Tibial nerve (tissue), 4 donors: ENCODE measurements around the gene GPR153. TPM values are rescaled to one million over a fixed set of nuclear protein-coding genes. Genes with fewer than 3 reads are reported as not detected.
A peak's percentile ranks its signal among the peaks of the same experiment; 100 is the strongest.

Experiments
- DNase-seq, 2 donors: peaks; one replicate each; pipeline ENCODE4 v3.0.0-alpha.2; 2019; ENCODE audit warnings: low spot score in 2 of 2
- H3K27ac ChIP-seq, 4 donors: fragments of 200-600 bp; sonication (generic) in 3 of 4; one replicate each; pipeline ENCODE4 v1.5.1; 2017 to 2019; ENCODE audit warnings: mild to moderate bottlenecking in 1 of 4
- H3K27me3 ChIP-seq, 2 donors: fragments of 200-600 bp; sonication (generic) in 1 of 2; one replicate each; pipeline versions ENCODE4 v1.5.1 to v1.6.0; 2017 to 2019
- H3K36me3 ChIP-seq, 3 donors: fragments of 200-600 bp; sonication (generic); one replicate each; pipeline ENCODE4 v1.5.1; 2018 to 2019
- H3K4me1 ChIP-seq, 4 donors: fragments of 200-600 bp; sonication (generic) in 3 of 4; one replicate each; pipeline ENCODE4 v1.5.1; 2017 to 2019
- H3K4me3 ChIP-seq, 4 donors: fragments of 200-600 bp; sonication (generic) in 3 of 4; one replicate each; pipeline ENCODE4 v1.5.1; 2017 to 2019; ENCODE audit warnings: mild to moderate bottlenecking in 1 of 4, moderate library complexity in 1 of 4
- H3K9me3 ChIP-seq, 4 donors: fragments of 200-600 bp; sonication (generic) in 3 of 4; one replicate each; pipeline ENCODE4 v1.5.1; 2017 to 2019
- CTCF ChIP-seq, 5 experiments: fragments of 200-600 bp in 3 of 5; fragments of 450-650 bp in 2 of 5; sonication (generic) in 3 of 5; IDR thresholded peaks; one replicate each; pipeline ENCODE4 v1.5.1; 2016 to 2019; ENCODE audit warnings: antibody characterized with exemption in 5 of 5, mild to moderate bottlenecking in 3 of 5, moderate library complexity in 2 of 5
- EP300 ChIP-seq, 2 donors: sonication (generic); formaldehyde crosslinking; IDR thresholded peaks; one replicate each; pipeline ENCODE4 v1.6.1; 2017; ENCODE audit warnings: antibody characterized with exemption in 2 of 2, mild to moderate bottlenecking in 1 of 2
- POLR2A ChIP-seq, 2 donors: fragments of 450-650 bp; IDR thresholded peaks; one replicate each; pipeline ENCODE4 v1.6.1; 2017; ENCODE audit warnings: antibody characterized with exemption in 2 of 2, mild to moderate bottlenecking in 2 of 2, moderate library complexity in 2 of 2
- WGBS, 2 donors: methylation state at CpG; one replicate each; pipeline ENCODE4 v1.1.5; 2018; 5-methylcytosine and 5-hydroxymethylcytosine counted together
- total RNA-seq, 4 donors: library from RNA; depleted of rRNA; stranded (reverse); fragments of >200 nt; gene quantifications; one replicate each; pipeline ENCODE4 v1.1.0, GENCODE V29; 2016

Gene GPR153
- total RNA-seq, 4 donors from 2014 or later, result 10.3 to 12.7 (median 11.3) TPM

- H3K27ac ChIP-seq, result peak within 1 kb of the TSS in 3 of 4 donors; percentile 31 to 57 (median 57)
- peaks cover 0 to 31% of the 10 kb centered on the region in 2 donors for H3K27me3 ChIP-seq
- TF ChIP-seq CTCF (IDR thresholded peaks at IDR 0.05), result no peak
- TF ChIP-seq EP300 (IDR thresholded peaks at IDR 0.05), result no peak
- TF ChIP-seq POLR2A (IDR thresholded peaks at IDR 0.05), result no peak
- H3K36me3 ChIP-seq, result peaks cover 0 to 4% (median 0%) of the 10 kb centered on the region in 3 donors
- no peaks in the 10 kb centered on the region for H3K9me3 ChIP-seq
- WGBS, 2 donors, result 3 to 4% methylated on average over 24 to 47 of the region's 66 CpGs
- peaks cover 0 to 56% (median 31%) of the 10 kb centered on the region in 4 donors for H3K4me1 ChIP-seq
- no peak for DNase-seq
- H3K4me3 ChIP-seq, result peak within 1 kb of the TSS; percentile 21 to 54 (median 40)
These were observed 54.9 kb downstream of the GPR153 start, which contains the start of gene RNF207 for GRCh38 chr1:6205849-6206519. Gene RNF207, plus strand, starts transcription at chr1:6206119. Its CDS starts 417 bp downstream, at chr1:6206536.

- no peak for DNase-seq
- TF ChIP-seq POLR2A (IDR thresholded peaks at IDR 0.05) (no peak), EP300 (IDR thresholded peaks at IDR 0.05) (no peak)
- Histone ChIP-seq H3K4me1 (peaks cover 5 to 59% (median 35%) of the 10 kb centered on the region in 4 donors), H3K27ac (no peak overlapping the region), H3K9me3 (no peaks in the 10 kb centered on the region), H3K36me3 (peaks cover 0 to 3% (median 0%) of the 10 kb centered on the region in 3 donors), H3K4me3 (no peak overlapping the region), H3K27me3 (peaks cover 0 to 22% of the 10 kb centered on the region in 2 donors)
- WGBS, 2 donors, result 86 to 90% methylated on average over 7 of the region's 7 CpGs
These were observed 58.6 kb downstream of the GPR153 start for GRCh38 chr1:6202256-6202655.

GRCh38 chr1:6200188-6200809, 60.6 kb downstream of the GPR153 start:
- DNase-seq, result no peak
- TF ChIP-seq POLR2A (IDR thresholded peaks at IDR 0.05) (no peak), CTCF (IDR thresholded peaks at IDR 0.05) (no peak), EP300 (IDR thresholded peaks at IDR 0.05) (no peak)
- Histone ChIP-seq H3K4me1 (peaks cover 5 to 53% (median 23%) of the 10 kb centered on the region in 4 donors), H3K36me3 (peaks cover 0 to 23% (median 0%) of the 10 kb centered on the region in 3 donors), H3K27ac (peak overlapping the region; percentile 55 to 89 (median 82)), H3K9me3 (no peaks in the 10 kb centered on the region), H3K4me3 (peak overlapping the region; percentile 37 to 98 (median 92)), H3K27me3 (peaks cover 0 to 2% of the 10 kb centered on the region in 2 donors)
- WGBS, 2 donors, result 58 to 65% methylated on average over 10 of the region's 10 CpGs

- Histone ChIP-seq H3K4me1 (peaks cover 5 to 47% (median 18%) of the 10 kb centered on the region in 4 donors), H3K27me3 (no peaks in the 10 kb centered on the region), H3K9me3 (no peaks in the 10 kb centered on the region), H3K27ac (peak within 1 kb of the TSS; percentile 55 to 89 (median 86)), H3K36me3 (peaks cover 0 to 30% (median 6%) of the 10 kb centered on the region in 3 donors), H3K4me3 (peak within 1 kb of the TSS; percentile 90 to 100 (median 96))
- 1% methylated on average over 33 to 35 of the region's 53 CpGs for WGBS, 2 donors
- peak in 2 of 5 experiments; percentile 32 to 71 for TF ChIP-seq CTCF (IDR thresholded peaks at IDR 0.05)
- TF ChIP-seq EP300 (IDR thresholded peaks at IDR 0.05), result peak; percentile 85 to 97
- TF ChIP-seq POLR2A (IDR thresholded peaks at IDR 0.05), result peak in 1 of 2 donors; percentile 68
- DNase-seq, result peak; percentile 96 to 98
These were observed 61.4 kb downstream of the GPR153 start, which contains the start of gene RPL22 for GRCh38 chr1:6199298-6200187. Gene RPL22, minus strand, starts transcription at chr1:6199595. Its CDS starts 22 bp downstream, at chr1:6199573.
